ENCODE results near the gene C1QTNF8. TPM values are rescaled to one million over a fixed set of nuclear protein-coding genes. Genes with fewer than 3 reads are reported as not detected.

The C1QTNF8 gene
- total RNA-seq, 1 donor from 2014 or later = not detected

GRCh38 chr16:1038932-1039331, 57.1 kb downstream of the C1QTNF8 start:
- ATAC-seq (no peak), DNase-seq (no peak)
- intact Hi-C loops (cut with micrococcal nuclease) = no loop called here

Other genes with a start within 250 kb of the C1QTNF8 start
- 6.0 TPM for gene LMF1, start 125.3 kb downstream of the C1QTNF8 start, total RNA-seq
- gene SOX8, start 114.5 kb downstream of the C1QTNF8 start, total RNA-seq = 0.47 TPM
- gene SSTR5, start 23.5 kb downstream of the C1QTNF8 start, total RNA-seq = 25.8 TPM
- 3.2 TPM for gene CACNA1H, start 56.9 kb upstream of the C1QTNF8 start, total RNA-seq
- not detected for gene TPSG1, start 129.0 kb upstream of the C1QTNF8 start, total RNA-seq
- gene TPSB2, start 133.9 kb upstream of the C1QTNF8 start, total RNA-seq = 7.3 TPM
- 4.3 TPM for gene TPSAB1, start 144.5 kb upstream of the C1QTNF8 start, total RNA-seq
- 0.50 TPM for gene TPSD1, start 159.8 kb upstream of the C1QTNF8 start, total RNA-seq
- 93.8 TPM for gene UBE2I, start 213.4 kb upstream of the C1QTNF8 start, total RNA-seq
- 5.2 TPM for gene BAIAP3, start 237.4 kb upstream of the C1QTNF8 start, total RNA-seq

Measured in left ventricle myocardium superior (tissue), 1 donor.